COLO668 (cell line): Measurements from ENCODE around the gene SNX15.

Experiments used
- DNase-seq: peaks from one replicate; lab custom pipeline; 2025; ENCODE audit not compliant: unreplicated experiment; lab: John Stamatoyannopoulos, UW

Gene SNX15

DNA sequence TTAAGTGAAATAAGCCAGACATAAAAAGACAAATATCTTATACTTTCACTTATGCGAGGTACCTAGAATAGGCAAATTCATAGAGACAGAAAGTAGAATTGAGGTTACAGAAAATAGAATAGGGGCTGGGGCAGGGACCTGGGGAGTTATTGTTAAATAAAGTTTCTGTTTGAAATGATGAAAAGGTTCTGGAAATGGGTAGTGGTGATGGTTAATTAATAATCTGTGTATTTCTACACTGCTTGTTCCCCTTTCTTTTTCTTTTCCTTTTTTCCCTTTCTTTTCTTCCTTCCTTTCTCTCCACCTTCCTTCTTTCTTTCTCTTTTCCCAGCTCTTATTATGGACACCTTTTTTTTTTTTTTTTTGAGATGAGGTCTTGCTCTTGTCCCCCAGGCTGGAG lies 28.3 kb downstream of the SNX15 start:
- DNase-seq: no peak

DNA sequence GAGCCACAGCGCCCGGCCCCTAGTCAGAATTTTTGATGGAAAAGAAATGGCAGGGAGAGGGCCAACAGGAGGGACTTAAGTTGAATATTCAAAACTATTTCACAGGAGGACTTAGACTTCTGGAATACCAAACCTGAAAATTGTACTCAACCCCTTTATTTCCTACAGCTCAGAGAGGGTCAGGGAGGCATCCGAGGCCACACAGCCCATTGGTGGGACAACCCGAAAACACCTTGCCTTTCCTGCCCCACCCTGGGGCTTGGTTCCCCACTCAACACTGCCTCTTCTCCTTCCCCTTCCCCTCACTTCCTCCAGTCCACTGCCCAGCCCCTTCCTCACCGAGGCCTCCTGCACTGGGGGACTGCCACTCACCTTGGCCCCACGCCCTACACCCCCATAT lies 29.8 kb downstream of the SNX15 start:
- DNase-seq: no peak

- DNase-seq: no peak
These were observed 30.3 kb downstream of the SNX15 start for GRCh38 chr11:65057526-65057925.

DNA sequence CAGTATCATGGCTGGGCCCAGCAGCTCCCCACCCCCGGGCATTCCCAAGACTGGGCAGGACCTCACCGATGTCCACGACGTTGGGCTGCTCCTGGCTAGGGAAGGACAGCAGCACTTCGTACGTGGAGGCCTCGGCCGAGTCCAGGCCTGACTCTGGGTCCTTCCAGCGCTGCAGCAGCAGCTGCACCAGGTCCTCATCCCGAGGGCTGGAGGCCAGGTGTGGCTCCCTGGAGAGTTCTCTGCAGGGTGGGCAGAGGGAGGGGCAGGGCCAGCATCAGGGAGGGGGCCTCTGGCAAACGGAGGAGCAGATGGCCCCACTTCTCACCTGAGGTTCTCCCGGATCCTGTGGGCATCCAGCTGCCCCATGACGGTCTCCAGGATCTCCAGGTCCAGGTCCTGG lies 30.8 kb downstream of the SNX15 start:
- DNase-seq: peak; percentile 76

DNA sequence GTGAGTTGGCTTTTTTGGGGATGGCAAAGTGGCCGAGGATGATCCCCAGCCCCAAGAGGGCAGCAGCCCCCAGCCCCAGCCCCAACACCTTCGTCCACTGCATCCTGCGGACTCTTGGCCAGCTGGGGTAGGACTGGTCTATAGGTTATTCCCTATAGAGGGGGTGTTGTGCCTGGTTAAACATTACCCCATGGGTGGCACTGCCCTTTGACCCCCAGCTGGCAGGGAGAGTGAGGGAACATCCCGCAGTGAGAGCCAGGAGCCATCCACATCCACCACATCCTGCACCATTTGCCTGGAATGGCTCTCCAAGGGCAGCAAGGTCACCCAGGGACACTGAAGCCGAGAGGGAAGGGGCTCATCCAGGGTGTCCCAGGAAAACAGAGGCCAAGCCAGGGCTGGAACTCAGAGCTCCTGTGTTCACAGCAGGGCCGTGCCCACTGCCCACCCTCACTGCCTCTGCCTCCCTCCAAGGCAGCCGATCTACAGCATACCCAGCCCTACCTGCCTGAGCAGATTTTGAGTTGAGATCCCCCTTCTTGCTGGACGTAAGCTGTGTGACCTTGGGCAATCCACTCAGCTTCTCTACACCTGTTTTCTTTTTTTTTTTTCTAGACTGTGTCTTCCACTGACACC lies 31.3 kb downstream of the SNX15 start, which contains the start of gene NAALADL1:
Gene NAALADL1, minus strand, starts transcription at position 135 of the 636 bp plus-strand sequence. Its CDS starts 32 bp downstream, at position 103.
- DNase-seq: peak; percentile 59

DNA sequence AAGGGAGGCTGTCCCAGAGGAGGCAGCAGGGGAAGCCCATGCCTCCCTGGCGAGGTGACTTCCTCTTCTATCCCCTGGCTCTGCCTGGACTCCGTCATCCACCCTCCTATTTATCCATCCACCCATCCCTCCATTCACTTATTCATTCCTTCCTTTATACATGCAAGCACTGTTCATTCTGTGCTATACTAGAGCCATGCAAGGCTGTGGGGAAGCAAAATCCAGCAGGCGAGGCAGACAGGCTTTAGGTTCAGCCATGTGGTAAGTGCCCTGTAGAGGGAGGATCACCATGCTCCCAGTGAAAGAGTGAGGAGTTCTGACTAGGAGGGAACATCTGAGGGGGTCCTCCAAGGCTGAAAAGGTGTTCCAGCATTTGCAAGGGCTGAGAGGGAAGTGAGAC lies 32.3 kb downstream of the SNX15 start:
- DNase-seq: no peak

- peak; percentile 34 for DNase-seq
These were observed 33.0 kb downstream of the SNX15 start for GRCh38 chr11:65059959-65060824.

DNA sequence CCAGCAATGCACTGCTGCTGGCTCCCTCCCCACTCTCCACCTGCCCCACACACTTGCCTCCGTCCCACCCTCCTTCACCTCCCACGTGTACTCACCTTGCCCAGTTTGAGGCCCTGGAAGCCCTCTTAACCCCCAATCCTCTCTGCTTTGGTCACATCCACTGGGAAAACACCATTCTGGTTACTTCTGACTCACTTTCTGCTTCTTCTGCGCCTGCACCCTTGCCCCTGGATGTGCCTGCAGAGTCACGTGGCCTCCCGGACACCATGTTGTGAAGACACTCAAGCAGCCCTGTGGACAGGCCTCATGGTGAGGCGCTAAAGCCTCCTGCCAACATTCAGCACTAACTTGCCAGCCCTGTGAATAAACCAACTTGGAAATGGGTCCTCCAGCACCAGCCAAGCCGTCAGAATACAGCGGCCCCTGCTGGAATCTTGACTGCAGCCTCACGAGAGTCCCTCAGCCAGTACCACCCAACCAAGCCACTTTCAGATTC lies 33.7 kb downstream of the SNX15 start:
- DNase-seq: peak; percentile 17

DNA sequence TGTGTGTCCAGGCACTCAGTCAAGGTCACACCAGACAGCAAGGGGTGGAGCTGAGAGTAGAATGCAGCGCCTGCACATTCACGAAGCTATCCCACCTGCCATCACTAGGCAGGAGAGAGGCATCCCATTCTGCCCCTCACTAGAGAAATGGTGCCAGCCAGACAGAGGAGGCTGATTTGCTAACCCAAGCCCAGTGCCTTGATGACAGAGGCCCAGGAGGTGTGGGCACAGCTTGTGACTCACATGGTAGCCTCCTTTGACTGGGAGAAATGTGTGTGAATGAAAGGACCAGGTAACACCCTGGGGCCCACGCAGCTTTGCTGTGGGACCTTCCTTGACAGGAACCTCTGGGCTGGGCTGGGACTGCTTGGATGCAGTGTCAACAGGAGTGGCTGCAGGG lies 36.3 kb downstream of the SNX15 start:
- DNase-seq: no peak

DNA sequence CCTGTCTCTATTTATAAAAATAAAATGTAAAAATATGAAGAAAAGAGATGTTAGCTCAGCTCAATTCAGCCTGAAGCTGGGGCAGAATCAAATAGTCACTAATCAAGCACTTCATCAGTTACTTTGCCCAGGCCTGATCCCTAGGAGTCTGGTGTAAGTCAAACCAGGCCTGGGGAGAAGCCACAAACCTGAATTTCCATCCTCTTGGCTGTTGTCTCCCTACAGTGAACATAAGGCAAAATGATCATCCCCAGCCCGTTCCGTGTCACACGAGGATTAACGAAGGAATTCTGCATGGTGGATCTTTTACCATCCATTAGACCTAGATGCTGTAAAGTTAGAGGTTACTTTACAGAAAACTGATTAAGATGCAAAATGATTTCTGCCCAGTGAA lies 37.6 kb downstream of the SNX15 start:
- DNase-seq: no peak

- no peak for DNase-seq
These were observed 38.6 kb downstream of the SNX15 start for GRCh38 chr11:65065851-65066250.

DNA sequence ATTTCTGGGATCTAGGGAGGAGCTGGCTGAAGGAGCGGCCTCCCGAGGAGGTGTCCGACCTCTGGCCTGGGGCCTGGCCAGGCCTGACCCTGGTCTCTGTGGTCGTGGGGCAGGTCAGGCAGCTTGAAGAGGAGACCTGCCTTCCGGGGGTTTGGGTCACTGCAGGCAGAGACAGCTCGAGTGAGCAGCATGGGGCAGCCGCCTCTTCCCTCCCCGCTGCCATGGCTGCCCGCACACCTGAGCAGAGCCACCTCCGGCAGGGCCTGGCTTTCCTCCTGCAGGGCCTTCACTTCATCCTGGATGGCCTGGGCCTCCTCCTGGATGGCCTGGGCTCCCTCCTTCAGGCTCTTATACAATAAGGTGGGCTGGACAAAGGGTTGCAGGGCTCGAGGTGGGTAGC lies 39.1 kb downstream of the SNX15 start:
- DNase-seq: no peak

DNA sequence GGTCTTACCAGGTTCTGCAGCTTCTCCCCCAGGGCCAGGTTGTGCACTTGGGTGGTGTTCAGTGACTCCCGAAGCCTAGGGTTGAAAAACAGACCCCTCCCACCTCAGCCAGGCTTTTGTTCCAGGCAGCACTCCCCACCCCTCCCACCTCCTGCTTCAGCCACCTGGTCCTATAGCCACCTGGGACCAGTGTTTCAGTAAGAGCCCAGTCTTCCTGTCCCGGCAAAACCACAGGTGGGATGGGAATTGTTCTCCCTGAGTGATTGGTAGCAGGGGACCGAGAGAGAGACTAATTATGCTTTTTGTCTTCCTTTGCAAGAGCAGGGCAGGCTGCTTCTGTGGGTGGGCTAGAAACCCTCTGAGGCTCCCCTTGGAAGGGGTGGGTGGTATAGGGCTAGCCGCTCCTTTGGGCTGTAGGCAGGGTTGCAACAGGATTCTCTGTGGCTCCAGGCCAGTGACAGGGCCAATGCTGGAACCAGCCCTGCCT lies 39.6 kb downstream of the SNX15 start:
- DNase-seq: peak; percentile 68

- no peak for DNase-seq
These were observed 40.2 kb downstream of the SNX15 start for GRCh38 chr11:65067446-65067845.

DNA sequence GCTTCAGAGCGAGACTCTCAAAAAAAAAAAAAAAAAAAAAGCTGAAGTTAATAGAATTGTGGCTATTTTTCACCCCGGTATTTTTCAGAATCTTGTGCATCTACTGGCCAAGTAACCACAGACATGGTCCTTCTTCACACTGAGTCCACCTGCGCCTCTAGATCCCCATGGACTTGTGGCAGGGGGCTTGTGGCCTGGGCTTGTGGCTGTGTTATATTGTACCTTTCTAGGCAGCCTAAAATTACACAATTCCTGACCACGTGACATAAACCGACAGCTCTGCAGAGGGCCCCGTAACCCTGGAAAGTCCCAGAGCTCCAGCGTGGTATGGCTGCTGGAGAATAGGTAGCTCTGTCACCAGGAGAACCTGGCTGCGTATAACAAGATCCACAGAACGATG lies 42.0 kb downstream of the SNX15 start:
- DNase-seq: peak; percentile 11

- DNase-seq: no peak
These were observed 44.8 kb downstream of the SNX15 start for GRCh38 chr11:65071907-65072630.

DNA sequence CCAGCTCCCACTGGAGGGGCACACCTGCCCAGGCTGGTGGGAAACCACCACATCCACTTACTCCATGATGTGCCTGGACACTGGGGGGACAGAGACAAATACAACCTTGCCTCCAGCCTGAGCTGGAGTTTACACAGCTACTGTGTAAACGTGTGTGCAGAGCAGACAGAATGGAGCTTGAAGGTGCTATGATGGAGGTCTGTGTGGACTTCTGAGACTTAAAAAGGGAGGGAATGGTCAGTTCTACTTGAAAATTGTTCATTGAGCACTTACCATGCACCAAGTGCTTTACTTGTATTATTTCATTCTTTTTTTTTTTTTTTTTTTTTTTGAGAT lies 45.4 kb downstream of the SNX15 start:
- no peak for DNase-seq

- no peak for DNase-seq
These were observed 50.2 kb downstream of the SNX15 start for GRCh38 chr11:65077451-65077850.

- peak; percentile 65 for DNase-seq
These were observed 50.9 kb downstream of the SNX15 start for GRCh38 chr11:65078151-65078550.

DNA sequence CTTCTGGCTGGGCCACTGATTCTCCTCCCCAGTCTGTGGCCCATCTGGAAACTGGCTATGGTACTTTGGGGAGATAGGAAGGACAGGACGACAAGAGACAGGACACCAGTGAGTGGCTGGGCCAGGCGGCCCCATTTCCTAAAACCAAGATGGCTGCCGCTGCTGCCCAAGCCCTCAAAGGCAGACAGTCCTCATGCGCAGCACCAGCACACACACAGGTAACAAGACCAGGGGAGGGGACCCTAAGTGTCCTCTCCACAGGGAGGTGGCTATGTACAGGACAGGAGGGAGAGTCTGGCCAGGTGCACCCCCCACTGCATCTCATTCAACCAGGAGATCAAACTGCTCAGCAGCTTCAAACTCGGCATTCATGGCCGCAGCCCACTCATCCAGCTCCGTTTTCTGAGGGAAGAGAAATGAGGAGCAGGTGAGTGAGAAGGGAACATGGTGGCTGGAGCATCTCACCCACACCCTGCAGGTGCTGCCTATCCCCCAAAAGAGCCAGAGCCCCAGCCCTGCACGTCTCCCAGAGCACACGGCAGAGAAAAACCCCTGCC lies 51.6 kb downstream of the SNX15 start:
- no peak for DNase-seq

DNA sequence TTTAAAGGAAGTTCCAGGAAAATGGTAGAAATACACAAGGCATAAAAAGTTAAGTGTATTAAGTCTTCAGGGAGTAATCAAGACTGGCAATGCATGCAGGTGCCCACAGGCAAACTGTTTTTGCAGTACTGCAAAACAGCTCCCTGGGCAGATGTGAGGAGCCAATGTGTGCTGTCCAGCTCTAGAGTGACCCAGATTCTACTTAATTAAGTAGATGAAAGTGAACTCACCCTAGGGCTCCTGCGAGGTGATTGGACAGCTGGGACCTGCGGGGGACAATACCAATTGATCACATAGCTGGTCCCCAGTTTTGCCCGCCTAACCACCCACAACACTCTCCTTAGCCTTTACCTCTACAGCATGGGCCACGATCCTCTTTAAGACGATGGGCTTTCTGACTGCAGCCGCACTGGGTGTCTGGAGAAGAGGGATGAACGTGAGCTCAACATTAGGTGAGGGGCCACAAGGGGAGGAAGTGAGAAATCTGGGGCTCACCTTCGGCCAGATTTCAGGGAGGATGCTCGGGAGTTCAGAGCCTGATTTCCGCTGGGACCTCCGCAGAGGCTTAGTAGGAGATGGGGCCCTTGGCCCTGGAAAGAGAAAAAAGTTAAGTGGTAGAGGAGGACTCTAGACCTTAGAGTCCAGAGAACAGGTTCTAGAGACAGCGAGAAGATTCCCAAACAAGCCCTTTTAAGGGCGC lies 56.0 kb downstream of the SNX15 start:
- DNase-seq: no peak
